GM19467 (cell line): ENCODE data around the gene UTS2.

ENCODE experiments used
- ATAC-seq: cut with Tn5 transposase; IDR thresholded peaks from one replicate; pipeline ENCODE4 v1.9.1; 2021; ENCODE audit warnings: mild to moderate bottlenecking, moderate library complexity; ENCODE audit not compliant: unreplicated experiment

Gene UTS2

GRCh38 chr1:7863756-7864328 is 11.0 kb upstream of the UTS2 start:
- ATAC-seq: no peak

DNA sequence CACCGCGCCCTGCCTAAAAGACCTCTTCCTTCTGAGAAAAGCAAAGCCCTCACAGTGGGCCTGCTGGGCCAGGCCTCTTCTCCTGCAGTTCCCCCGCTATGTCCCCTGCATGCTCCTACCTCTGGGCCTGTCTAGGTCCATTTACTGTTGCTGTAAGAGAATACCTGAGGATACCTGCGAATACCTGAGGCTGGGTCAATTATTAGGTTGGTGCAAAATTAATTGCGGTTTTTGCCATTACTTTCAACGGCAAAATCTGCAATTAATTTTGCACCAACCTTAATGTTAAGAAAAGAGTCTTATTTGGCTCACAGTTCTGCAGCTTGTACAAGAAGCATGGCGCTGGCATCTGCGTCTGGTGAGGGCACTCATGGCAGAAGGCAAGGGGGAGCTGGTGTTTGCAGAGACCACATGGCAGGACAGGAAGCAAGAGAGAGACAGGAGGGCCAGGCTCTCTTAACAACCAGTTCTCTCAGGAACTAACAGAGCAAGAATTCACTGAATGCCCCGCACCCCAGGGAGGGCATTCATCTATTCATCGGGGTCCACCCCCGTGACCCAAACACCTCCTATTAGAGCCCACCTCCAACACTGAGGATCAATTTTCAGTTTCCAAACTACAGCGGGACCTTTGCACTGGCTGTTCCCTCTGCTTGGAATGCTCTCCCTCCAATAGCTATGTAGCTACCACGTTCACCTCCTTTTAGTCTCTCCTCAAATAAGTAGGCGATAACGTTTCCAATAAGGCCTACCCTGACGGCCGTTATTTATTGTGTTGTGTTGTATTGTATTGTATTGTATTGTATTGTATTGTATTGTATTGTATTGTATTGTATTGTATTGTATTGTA is 9.6 kb upstream of the UTS2 start:
- ATAC-seq: no peak

- ATAC-seq: no peak
These were observed 8.6 kb upstream of the UTS2 start for GRCh38 chr1:7861452-7861851.

GRCh38 chr1:7860130-7860529 is 7.3 kb upstream of the UTS2 start:
- no peak for ATAC-seq

DNA sequence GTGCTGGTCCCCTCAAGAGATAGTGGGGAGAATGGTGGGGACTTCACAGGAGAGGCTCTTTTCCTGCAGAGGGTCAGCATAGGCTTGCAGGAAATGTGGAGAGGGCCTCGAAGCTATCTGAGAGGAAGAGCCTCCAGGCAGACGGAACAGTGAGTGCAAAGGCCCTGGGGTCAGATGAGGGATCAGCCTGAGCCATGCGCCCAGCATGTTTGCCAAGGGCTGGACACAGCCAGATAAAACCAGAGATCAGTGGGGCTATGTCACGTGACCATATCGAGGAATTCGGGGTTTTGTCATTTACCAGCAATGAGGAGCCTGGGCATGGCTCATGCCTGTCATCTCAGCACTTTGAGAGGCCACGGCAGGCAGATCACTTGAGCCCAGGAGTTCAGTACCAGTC is 6.5 kb upstream of the UTS2 start:
- no peak for ATAC-seq

- no peak for ATAC-seq
These were observed 5.1 kb upstream of the UTS2 start for GRCh38 chr1:7857985-7858384.

DNA sequence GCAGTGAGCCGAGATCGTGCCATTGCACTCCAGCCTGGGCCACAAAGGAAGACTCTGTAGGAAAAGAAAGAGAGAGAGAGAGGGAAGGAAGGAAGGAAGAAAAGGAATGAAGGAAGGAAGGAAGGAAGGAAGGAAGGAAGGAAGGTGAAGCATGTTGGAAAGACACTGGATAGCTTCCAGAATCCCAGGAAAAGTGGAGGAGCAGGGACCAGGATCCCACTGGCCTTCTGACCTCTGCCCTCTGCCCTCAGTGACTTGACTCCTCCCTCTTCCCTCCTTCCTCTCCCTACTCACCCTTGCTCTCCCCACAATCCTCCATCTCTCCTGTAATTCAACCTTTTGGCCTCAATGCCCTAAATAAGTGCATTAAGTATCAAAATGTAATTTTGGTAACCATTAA is 4.1 kb upstream of the UTS2 start:
- no peak for ATAC-seq

DNA sequence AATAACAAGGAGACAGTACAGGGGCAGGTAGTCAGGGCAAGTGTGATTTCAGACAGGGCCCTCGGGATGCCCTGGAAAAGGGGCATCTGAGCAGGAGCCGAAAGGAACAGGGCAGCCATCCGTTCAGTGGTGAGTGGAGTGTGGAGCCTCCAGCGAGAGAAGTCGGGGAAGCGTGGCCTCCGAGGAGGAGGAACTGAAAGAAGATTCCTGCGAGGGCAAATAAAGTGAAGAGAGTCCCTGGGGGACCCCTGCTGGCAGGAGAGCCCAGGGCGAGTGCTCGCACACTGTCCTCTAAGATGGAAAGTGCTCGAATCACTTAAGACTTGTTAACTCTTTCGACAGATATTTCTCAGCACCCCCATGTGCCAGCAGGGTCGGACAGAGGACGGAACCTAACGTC is 3.5 kb upstream of the UTS2 start:
- ATAC-seq: no peak

DNA sequence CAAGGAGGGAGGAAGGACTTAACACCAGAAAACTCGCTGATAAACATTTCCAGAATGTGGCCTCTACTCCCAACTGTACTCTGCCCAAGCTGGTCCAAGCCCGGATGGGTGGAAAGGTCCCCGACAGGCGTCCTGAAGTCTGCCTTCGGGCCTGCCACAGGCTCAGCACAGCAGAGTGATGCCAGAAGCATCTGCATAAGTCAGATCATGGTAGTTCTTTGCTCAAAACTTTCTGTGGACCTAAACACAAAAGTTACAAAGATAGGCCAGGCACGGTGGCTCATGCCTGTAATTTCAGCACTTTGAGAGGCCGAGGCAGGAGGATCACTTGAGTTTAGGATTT is 790 bp upstream of the UTS2 start:
- ATAC-seq: no peak

DNA sequence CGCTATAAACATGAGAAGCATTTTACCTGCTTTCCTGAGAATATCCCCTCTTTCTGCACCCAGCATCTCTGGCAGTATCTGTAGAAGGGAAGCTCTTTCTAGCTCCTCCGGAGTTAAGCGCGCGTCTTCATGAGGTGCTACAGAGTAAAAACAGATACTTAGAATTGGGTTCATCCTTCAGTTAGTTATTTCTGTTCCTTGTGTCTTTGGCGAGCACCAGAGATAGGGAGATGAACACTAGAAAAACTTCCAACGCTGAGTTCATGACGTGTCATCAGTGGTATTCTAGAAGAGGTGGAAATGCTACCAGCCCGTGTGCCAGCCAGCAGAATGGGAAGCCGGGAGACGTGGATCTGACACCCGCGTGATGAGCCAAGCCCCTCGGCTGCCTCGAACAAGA is 2.1 kb downstream of the UTS2 start:
- no peak for ATAC-seq

DNA sequence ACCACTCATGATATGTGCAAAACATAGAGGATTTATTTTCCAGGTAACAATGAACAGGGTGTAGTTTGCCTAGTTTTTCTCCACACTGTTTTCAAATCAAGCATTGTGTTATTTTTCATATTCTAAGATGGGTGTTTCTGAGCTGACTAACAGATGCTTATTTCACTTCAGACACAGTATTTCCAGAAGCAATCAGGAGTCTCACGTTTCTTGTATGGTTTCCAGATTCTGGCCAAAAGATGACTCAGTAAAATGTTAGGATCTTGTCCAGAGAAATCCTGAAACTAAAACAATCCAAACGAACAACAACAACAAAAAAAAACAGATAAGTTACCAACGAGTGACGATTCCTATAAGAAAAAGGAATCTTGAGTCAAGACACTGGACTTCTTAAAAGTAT is 5.3 kb downstream of the UTS2 start:
- no peak for ATAC-seq

DNA sequence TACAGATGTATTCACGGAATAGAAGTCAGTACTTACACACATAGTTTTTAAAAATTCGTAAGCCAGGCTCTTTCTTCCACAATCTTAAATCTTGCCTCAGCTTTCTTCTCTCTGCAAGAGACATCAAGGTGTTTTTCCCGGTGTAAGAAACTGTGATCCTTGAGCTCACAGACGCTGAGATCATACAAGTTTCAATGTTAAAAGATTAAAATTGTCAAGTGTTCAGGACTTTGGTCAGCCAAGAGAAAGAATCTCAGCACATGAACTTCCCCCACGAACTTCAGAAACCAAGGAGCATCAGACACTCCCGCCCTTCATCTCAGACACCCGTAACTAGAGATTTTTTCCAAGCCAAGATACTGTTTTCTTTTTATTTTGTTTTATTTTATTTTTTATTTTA is 6.2 kb downstream of the UTS2 start:
- ATAC-seq: no peak

- no peak for ATAC-seq
These were observed 7.1 kb downstream of the UTS2 start for GRCh38 chr1:7845761-7846160.

GRCh38 chr1:7842517-7842916 is 10.3 kb downstream of the UTS2 start:
- ATAC-seq: no peak

GRCh38 chr1:7839526-7839925 is 13.3 kb downstream of the UTS2 start:
- ATAC-seq: no peak

GRCh38 chr1:7838714-7839113 is 14.2 kb downstream of the UTS2 start:
- no peak for ATAC-seq

GRCh38 chr1:7833035-7833434 is 19.8 kb downstream of the UTS2 start:
- ATAC-seq: no peak

DNA sequence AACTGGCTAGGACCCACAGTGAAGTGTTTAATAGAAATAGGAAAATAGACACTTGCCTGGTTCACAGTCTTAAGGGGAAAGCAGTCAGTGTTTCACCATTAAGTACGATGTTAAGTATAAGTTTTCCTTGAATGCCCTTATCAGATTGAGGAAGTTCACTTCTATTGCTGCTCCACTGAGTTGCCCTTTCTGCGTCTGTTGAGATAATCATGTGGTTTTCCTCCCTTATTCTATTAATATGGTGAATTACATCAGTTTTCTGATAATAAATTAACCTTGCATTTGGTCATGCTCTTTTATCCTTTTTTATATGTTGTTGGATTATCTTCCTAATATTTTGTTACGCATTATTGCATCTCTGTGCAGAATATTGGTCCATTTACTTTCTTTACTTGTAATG is 21.4 kb downstream of the UTS2 start:
- no peak for ATAC-seq

DNA sequence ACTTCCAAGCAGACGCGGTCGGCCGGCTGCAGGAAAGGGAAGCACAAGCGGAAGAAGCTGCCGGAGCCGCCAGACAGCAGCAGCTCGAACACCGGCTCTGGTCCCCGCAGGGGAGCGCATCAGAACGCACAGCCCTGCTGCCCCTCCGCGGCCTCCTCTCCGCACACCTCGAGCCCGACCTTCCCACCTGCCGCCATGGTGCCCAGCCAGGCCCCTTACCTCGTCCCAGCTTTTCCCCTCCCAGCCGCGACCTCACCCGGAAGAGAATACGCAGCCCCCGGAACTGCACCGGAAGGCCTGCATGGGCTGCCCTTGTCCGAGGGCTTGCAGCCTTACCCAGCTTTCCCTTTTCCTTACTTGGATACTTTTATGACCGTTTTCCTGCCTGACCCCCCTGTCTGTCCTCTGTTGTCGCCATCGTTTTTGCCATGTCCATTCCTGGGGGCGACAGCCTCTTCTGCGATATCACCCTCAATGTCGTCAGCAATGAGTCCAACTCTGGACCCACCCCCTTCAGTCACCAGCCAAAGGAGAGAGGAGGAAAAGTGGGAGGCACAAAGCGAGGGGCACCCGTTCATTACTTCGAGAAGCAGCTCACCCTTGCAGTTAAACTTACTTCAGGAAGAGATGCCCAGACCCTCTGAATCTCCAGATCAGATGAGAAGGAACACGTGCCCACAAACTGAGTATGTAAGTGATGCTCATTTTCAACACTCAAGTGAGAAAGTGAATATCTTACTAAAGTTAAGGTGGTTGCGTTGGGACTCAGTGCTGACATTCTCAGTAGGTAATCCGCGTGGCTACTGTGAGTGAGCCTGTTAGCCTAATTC is 25.5 kb downstream of the UTS2 start:
- ATAC-seq: no peak

- ATAC-seq: no peak
These were observed 26.5 kb downstream of the UTS2 start for GRCh38 chr1:7826363-7826762.

- no peak for ATAC-seq
These were observed 28.2 kb downstream of the UTS2 start for GRCh38 chr1:7824701-7825100.

GRCh38 chr1:7821282-7821681 is 31.6 kb downstream of the UTS2 start:
- ATAC-seq: no peak
